ENCODE data around the gene ERFL.

- TF ChIP-seq CTCF (IDR thresholded peaks at IDR 0.05) = no peak
- no peak for TF ChIP-seq POLR2A (IDR thresholded peaks at IDR 0.05)
Observed at GRCh38 chr19:41967054-41967783, 39.0 kb upstream of the ERFL start.
